ENCODE data around the gene HOXC5.

The HOXC5 gene

DNA sequence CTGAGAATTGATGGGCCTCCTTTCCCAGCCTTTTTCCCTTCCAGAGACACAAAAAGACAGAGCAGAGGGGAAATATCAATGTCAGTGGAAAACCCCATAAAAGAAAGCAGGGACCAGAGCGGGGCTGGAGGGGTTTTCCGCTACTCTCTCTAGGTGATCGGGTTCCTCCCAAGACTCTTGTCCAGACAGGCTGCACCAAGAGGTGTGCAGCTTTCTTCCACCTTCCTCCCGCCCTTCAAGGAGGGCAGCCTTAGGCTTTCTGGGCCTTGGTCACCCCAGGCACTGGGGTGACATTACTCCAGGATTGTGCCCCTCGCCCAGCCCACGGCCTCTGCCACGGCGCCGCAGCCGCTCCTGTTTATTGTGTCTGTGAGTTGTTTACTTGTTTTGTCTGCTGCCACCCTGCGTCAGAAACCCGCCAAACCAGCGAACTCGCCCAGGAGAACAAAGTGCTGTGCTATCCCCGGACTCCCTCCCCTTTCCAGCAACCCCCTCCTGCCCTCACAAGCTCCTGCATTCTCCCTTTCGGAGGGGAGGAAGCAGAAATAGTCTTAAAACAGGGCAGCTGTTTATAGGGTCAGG, 11.3 kb upstream of the HOXC5 start:
- DNase-seq, result no peak

- no peak for DNase-seq
These were observed 9.6 kb upstream of the HOXC5 start for GRCh38 chr12:54022960-54023884.

GRCh38 chr12:54024127-54024526, 8.7 kb upstream of the HOXC5 start:
- DNase-seq, result no peak

DNA sequence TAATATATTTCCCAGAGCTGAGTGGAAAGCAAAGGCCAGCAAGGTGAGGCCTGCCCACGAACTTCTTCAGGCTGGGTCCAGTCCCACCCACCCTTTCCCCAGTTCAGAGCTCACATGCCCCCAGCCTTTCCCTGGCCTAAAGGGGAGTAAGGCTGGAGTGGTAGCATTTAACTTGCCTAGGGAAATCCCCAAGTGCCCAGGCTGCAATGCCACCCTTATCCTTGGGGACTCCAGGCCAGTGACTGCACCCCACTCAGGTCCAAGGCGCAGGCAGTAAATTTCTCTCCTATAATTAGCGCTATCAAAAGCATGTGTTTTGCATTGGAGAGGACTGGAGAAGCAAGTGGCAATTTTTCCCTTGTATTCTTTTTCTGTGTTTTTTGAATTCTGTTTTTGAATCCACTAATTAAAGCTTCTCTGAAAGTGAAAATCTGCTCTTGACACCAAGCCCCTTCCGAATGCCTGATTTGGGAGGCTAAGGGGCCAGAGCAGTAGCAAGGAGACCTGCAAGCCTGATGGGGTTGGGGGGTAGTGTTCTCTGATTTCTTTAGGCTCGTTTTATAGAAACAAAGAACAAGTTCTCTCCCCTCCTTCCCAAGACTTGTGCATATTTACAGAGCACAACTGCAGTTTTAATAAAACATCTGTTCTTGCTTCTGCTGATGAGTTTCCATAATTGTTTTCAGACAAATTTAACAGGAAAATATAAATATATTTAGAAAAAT, 8.1 kb upstream of the HOXC5 start:
- no peak for DNase-seq

GRCh38 chr12:54025499-54026405, 7.1 kb upstream of the HOXC5 start:
- no peak for DNase-seq

GRCh38 chr12:54026640-54027441, 6.0 kb upstream of the HOXC5 start:
- DNase-seq, result no peak

DNA sequence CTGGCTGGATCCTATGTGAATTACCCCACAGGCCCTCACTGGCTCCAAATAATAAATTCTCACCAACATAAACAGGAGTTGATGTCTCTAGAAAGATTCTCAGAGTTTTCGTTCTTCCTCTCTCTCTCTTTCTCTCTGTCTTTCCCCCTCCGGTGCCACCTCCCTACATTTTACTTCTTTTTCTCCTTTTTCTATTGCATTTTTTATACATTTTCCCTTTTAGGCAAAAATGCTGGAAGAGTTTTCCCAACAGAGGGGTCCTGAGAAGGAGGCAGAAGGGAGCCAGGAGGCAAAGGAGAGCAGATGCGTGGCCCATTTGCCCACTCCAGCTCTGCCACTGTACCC, 5.4 kb upstream of the HOXC5 start:
- no peak for DNase-seq

DNA sequence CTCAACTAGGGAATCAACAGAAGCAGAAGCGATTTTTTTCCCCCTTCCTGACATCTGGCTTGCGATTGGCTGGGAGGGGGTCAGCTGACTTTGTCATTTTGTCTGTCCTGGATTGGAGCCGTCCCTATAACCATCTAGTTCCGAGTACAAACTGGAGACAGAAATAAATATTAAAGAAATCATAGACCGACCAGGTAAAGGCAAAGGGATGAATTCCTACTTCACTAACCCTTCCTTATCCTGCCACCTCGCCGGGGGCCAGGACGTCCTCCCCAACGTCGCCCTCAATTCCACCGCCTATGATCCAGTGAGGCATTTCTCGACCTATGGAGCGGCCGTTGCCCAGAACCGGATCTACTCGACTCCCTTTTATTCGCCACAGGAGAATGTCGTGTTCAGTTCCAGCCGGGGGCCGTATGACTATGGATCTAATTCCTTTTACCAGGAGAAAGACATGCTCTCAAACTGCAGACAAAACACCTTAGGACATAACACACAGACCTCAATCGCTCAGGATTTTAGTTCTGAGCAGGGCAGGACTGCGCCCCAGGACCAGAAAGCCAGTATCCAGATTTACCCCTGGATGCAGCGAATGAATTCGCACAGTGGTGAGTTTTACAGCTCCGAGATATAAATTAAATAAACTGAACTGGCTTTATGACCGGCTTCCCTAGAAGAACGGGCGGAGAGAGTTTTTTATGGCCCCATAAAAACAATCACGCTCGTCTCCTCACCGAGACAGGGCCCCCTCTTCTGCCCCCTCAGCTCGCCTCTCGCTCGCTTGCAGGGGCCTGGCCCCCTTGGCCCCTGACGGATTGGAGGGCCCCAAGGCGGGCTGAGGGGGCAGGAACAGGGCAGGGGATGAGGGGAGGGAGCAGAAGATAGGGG, 4.3 kb upstream of the HOXC5 start, which contains the start of gene HOXC6:
Gene HOXC6 (plus strand): TSS at position 127 of the 888 bp plus-strand sequence. CDS start 82 bp downstream, at position 209.
- no peak for DNase-seq

DNA sequence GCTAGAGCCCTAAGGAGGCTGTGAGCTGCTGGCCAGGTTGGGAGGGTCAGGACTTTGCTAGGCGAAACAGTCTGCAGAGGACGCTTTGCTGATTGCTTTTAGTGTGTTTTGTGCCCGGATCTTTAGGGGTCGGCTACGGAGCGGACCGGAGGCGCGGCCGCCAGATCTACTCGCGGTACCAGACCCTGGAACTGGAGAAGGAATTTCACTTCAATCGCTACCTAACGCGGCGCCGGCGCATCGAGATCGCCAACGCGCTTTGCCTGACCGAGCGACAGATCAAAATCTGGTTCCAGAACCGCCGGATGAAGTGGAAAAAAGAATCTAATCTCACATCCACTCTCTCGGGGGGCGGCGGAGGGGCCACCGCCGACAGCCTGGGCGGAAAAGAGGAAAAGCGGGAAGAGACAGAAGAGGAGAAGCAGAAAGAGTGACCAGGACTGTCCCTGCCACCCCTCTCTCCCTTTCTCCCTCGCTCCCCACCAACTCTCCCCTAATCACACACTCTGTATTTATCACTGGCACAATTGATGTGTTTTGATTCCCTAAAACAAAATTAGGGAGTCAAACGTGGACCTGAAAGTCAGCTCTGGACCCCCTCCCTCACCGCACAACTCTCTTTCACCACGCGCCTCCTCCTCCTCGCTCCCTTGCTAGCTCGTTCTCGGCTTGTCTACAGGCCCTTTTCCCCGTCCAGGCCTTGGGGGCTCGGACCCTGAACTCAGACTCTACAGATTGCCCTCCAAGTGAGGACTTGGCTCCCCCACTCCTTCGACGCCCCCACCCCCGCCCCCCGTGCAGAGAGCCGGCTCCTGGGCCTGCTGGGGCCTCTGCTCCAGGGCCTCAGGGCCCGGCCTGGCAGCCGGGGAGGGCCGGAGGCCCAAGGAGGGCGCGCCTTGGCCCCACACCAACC, 3.1 kb upstream of the HOXC5 start:
- DNase-seq, result no peak

- DNase-seq, result no peak
These were observed 2.4 kb upstream of the HOXC5 start for GRCh38 chr12:54030442-54030801.

- DNase-seq, result no peak
These were observed 1.9 kb upstream of the HOXC5 start for GRCh38 chr12:54030889-54031471.

DNA sequence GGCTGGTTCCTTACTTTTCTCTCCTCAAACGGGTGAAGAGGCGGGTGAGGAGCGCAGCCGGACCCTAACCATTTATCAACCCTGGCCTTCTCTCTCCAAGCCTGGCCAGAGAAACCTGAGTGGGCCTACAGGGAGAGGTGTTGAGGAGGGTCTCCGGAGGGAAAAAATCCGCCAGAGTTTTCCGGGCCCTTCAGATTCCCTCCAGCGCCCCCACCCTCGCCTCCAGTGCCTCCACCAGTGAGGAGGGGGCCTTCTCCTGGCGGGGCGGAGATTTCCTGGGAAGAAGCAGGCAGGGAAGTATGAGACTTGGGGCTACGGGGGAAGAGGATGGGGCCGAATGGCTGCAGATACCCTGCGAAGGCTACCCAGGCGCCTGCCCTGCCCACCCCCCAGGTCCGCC, 1.4 kb upstream of the HOXC5 start:
- no peak for DNase-seq

DNA sequence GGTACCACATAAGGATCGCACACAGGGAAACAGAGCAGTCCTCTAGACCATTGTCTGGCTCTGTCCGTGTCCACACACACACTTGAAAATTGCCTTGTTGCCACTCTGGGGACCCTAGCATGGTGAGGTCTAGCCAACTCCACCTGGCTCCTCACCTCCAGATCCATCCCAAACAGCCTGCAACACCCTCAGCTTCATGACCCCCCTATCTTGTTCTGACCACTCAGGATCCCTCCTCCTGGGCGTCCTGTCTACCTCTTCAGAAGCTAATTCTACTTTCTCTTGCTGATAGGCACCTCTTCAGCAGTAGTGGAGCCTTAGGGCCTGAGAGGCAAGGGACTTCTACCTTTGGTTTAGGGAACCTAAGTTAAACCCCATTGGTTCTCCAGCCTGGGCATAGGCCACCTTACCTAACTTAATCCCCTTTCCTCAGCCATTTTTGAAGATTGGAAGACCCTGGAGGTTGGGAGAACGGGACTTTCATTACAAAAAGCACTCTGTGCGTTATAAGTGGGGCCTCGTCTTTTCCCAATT, 697 bp upstream of the HOXC5 start:
- no peak for DNase-seq

GRCh38 chr12:54033106-54033979, 493 bp downstream of the HOXC5 start:
- no peak for DNase-seq

GRCh38 chr12:54033980-54034784, 1.3 kb downstream of the HOXC5 start:
- DNase-seq, result no peak

GRCh38 chr12:54034785-54035310, 2.0 kb downstream of the HOXC5 start:
- DNase-seq, result no peak

Measured in activated effector memory CD4-positive, alpha-beta T cell treated with anti-CD3 and anti-CD28 coated beads, Interleukin-2, amount 50 U/mL, for 16 hours (primary cell).